ENCODE measurements around the gene FHOD3.

FHOD3 gene

DNA sequence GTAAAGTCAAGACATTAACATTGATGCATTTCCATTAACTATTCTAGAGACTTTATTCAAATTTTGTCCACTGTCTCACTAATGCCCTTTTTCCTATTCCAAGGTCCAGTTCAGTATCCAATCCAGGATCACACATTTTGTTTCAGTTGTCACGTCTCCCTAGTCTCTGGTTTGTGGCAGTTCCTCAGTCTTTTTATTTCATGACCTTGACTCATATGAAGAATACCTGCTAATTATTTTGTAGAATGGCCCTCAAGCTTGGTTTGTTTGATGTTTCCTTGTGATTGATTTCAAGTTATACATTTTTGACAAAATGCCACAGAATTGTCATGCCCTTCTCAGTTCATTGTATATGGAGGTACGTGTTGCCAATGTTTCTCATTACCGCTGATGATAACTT, 145.2 kb downstream of the FHOD3 start:
- no peaks in the 10 kb centered on the region for H3K36me3 ChIP-seq (ENCODE audit: insufficient read depth, low read length)
- H3K4me3 ChIP-seq (ENCODE audit: low read length, poor library complexity, severe bottlenecking) = no peak overlapping the region
- no peaks in the 10 kb centered on the region for H3K27me3 ChIP-seq (ENCODE audit: insufficient read depth, low read length, poor library complexity, severe bottlenecking)
- no peaks in the 10 kb centered on the region for H3K79me2 ChIP-seq (ENCODE audit: insufficient read depth, low read length)
- no peaks in the 10 kb centered on the region for H4K20me1 ChIP-seq (ENCODE audit: insufficient read depth, low read length, poor library complexity, severe bottlenecking)
- TF ChIP-seq, protein P1, sequence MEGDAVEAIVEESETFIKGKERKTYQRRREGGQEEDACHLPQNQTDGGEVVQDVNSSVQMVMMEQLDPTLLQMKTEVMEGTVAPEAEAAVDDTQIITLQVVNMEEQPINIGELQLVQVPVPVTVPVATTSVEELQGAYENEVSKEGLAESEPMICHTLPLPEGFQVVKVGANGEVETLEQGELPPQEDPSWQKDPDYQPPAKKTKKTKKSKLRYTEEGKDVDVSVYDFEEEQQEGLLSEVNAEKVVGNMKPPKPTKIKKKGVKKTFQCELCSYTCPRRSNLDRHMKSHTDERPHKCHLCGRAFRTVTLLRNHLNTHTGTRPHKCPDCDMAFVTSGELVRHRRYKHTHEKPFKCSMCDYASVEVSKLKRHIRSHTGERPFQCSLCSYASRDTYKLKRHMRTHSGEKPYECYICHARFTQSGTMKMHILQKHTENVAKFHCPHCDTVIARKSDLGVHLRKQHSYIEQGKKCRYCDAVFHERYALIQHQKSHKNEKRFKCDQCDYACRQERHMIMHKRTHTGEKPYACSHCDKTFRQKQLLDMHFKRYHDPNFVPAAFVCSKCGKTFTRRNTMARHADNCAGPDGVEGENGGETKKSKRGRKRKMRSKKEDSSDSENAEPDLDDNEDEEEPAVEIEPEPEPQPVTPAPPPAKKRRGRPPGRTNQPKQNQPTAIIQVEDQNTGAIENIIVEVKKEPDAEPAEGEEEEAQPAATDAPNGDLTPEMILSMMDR (conservative IDR thresholded peaks at IDR 0.05; ENCODE audit: low read length) = no peak
- TF ChIP-seq EZH2phosphoT487 (IDR thresholded peaks at IDR 0.05; ENCODE audit: borderline replicate concordance) = no peak
- no peaks in the 10 kb centered on the region for H3K4me1 ChIP-seq (ENCODE audit: insufficient read depth, low read length, poor library complexity, severe bottlenecking)
- no peaks in the 10 kb centered on the region for H3K9me2 ChIP-seq (replicated peaks; ENCODE audit: low read depth, low read length)
- H3K9me3 ChIP-seq (ENCODE audit: insufficient read depth, low read depth, low read length) = no peaks in the 10 kb centered on the region
- no peaks in the 10 kb centered on the region for H3F3A ChIP-seq (ENCODE audit: low read depth)
- no peak overlapping the region for H2AFZ ChIP-seq (ENCODE audit: low read length)
- H3K9ac ChIP-seq (ENCODE audit: low read depth, low read length, poor library complexity, severe bottlenecking) = no peak overlapping the region
- H3K4me2 ChIP-seq (ENCODE audit: low read depth, low read length, poor library complexity, severe bottlenecking) = no peak overlapping the region

GRCh38 chr18:36446059-36446458, 148.5 kb downstream of the FHOD3 start:
- H3K9me2 ChIP-seq (replicated peaks; ENCODE audit: low read depth, low read length) = no peaks in the 10 kb centered on the region
- H3K4me2 ChIP-seq (ENCODE audit: low read depth, low read length, poor library complexity, severe bottlenecking) = no peak overlapping the region
- no peak overlapping the region for H2AFZ ChIP-seq (ENCODE audit: low read length)
- no peaks in the 10 kb centered on the region for H3K27me3 ChIP-seq (ENCODE audit: insufficient read depth, low read length, poor library complexity, severe bottlenecking)
- H3K4me3 ChIP-seq (ENCODE audit: low read length, poor library complexity, severe bottlenecking) = no peak overlapping the region
- H4K20me1 ChIP-seq (ENCODE audit: insufficient read depth, low read length, poor library complexity, severe bottlenecking) = no peaks in the 10 kb centered on the region
- H3K9me3 ChIP-seq (ENCODE audit: insufficient read depth, low read depth, low read length) = no peaks in the 10 kb centered on the region
- no peaks in the 10 kb centered on the region for H3F3A ChIP-seq (ENCODE audit: low read depth)
- no peaks in the 10 kb centered on the region for H3K79me2 ChIP-seq (ENCODE audit: insufficient read depth, low read length)
- no peaks in the 10 kb centered on the region for H3K36me3 ChIP-seq (ENCODE audit: insufficient read depth, low read length)
- H3K9ac ChIP-seq (ENCODE audit: low read depth, low read length, poor library complexity, severe bottlenecking) = no peak overlapping the region
- no peaks in the 10 kb centered on the region for H3K4me1 ChIP-seq (ENCODE audit: insufficient read depth, low read length, poor library complexity, severe bottlenecking)
- no peak for TF ChIP-seq EZH2phosphoT487 (IDR thresholded peaks at IDR 0.05; ENCODE audit: borderline replicate concordance)
- TF ChIP-seq, protein P1 (conservative IDR thresholded peaks at IDR 0.05; ENCODE audit: low read length) = no peak

- H2AFZ ChIP-seq (ENCODE audit: low read length) = no peak overlapping the region
- no peaks in the 10 kb centered on the region for H3K9me2 ChIP-seq (replicated peaks; ENCODE audit: low read depth, low read length)
- no peaks in the 10 kb centered on the region for H3K36me3 ChIP-seq (ENCODE audit: insufficient read depth, low read length)
- no peak for TF ChIP-seq EZH2phosphoT487 (IDR thresholded peaks at IDR 0.05; ENCODE audit: borderline replicate concordance)
- TF ChIP-seq, protein P1 (conservative IDR thresholded peaks at IDR 0.05; ENCODE audit: low read length) = no peak
- no peaks in the 10 kb centered on the region for H3F3A ChIP-seq (ENCODE audit: low read depth)
- H3K4me2 ChIP-seq (ENCODE audit: low read depth, low read length, poor library complexity, severe bottlenecking) = no peak overlapping the region
- H4K20me1 ChIP-seq (ENCODE audit: insufficient read depth, low read length, poor library complexity, severe bottlenecking) = no peaks in the 10 kb centered on the region
- no peaks in the 10 kb centered on the region for H3K4me1 ChIP-seq (ENCODE audit: insufficient read depth, low read length, poor library complexity, severe bottlenecking)
- no peaks in the 10 kb centered on the region for H3K9me3 ChIP-seq (ENCODE audit: insufficient read depth, low read depth, low read length)
- no peaks in the 10 kb centered on the region for H3K27me3 ChIP-seq (ENCODE audit: insufficient read depth, low read length, poor library complexity, severe bottlenecking)
- H3K79me2 ChIP-seq (ENCODE audit: insufficient read depth, low read length) = no peaks in the 10 kb centered on the region
- no peak overlapping the region for H3K9ac ChIP-seq (ENCODE audit: low read depth, low read length, poor library complexity, severe bottlenecking)
- no peak overlapping the region for H3K4me3 ChIP-seq (ENCODE audit: low read length, poor library complexity, severe bottlenecking)
Observed at GRCh38 chr18:36448384-36449290, 151.1 kb downstream of the FHOD3 start.
